Upper lobe of left lung (tissue), 6 donors: ENCODE data around the gene ALDH16A1. TPM values are rescaled to one million over a fixed set of nuclear protein-coding genes. Genes with fewer than 3 reads are reported as not detected.
A peak's percentile ranks its signal among the peaks of the same experiment; 100 is the strongest.

Source experiments
- ATAC-seq, 2 donors: fragments of 200-7000 bp; cut with Tn5 transposase; one replicate each; pipeline ENCODE4 v1.9.1; 2022; ENCODE audit warnings: mild to moderate bottlenecking in 2 of 2, moderate library complexity in 2 of 2; ENCODE audit not compliant: low FRiP score in 2 of 2
- DNase-seq, 2 donors: peaks; one replicate each; pipeline ENCODE4 v3.0.0-alpha.2; 2019 to 2020
- H3K27ac ChIP-seq, 4 donors: fragments of 200-600 bp; sonication (generic); one replicate each; pipeline ENCODE4 v1.5.1; 2016 to 2019
- H3K27me3 ChIP-seq, 4 donors: fragments of 200-600 bp; sonication (generic); one replicate each; pipeline ENCODE4 v1.5.1; 2017 to 2019
- H3K36me3 ChIP-seq, 4 donors: fragments of 200-600 bp; sonication (generic); one replicate each; pipeline ENCODE4 v1.5.1; 2016 to 2019
- H3K4me1 ChIP-seq, 4 donors: fragments of 200-600 bp; sonication (generic); one replicate each; pipeline ENCODE4 v1.5.1; 2018 to 2019
- H3K4me3 ChIP-seq, 4 donors: fragments of 200-600 bp; sonication (generic); one replicate each; pipeline ENCODE4 v1.5.1; 2017 to 2019; ENCODE audit warnings: mild to moderate bottlenecking in 2 of 4, moderate library complexity in 1 of 4
- H3K9me3 ChIP-seq, 4 donors: fragments of 200-600 bp; sonication (generic); one replicate each; pipeline ENCODE4 v1.5.1; 2018 to 2019
- EP300 ChIP-seq, 4 donors: sonication (generic); formaldehyde crosslinking; IDR thresholded peaks; one replicate each; pipeline ENCODE4 v1.5.1; 2017; ENCODE audit warnings: antibody characterized with exemption in 4 of 4, control low read depth in 2 of 4
- POLR2A ChIP-seq, 4 donors: fragments of 450-650 bp; IDR thresholded peaks; one replicate each; pipeline ENCODE4 v1.5.1; 2016 to 2017; ENCODE audit warnings: antibody characterized with exemption in 4 of 4, mild to moderate bottlenecking in 2 of 4
- POLR2AphosphoS5 ChIP-seq, 2 donors: sonication (generic); formaldehyde crosslinking; IDR thresholded peaks; one replicate each; pipeline ENCODE4 v1.5.1; 2017; ENCODE audit warnings: antibody characterized with exemption in 2 of 2
- WGBS, 2 donors: methylation state at CpG; one replicate each; pipeline ENCODE4 v1.1.5; 2017 to 2018; 5-methylcytosine and 5-hydroxymethylcytosine counted together
- total RNA-seq, 6 donors: library from RNA; depleted of rRNA in 4 of 6; stranded (reverse); fragments of >200 nt in 4 of 6; gene quantifications; one replicate each; pipeline versions ENCODE4 v1.1.0 to v1.2.1, GENCODE V29; 2016 to 2021
- TF ChIP-seq, protein P1 (sequence below), 6 experiments: fragments of 450-650 bp in 4 of 6; fragments of 200-600 bp in 2 of 6; sonication (generic) in 2 of 6; IDR thresholded peaks; one replicate each; pipeline ENCODE4 v1.5.1; 2016 to 2019; ENCODE audit warnings: antibody characterized with exemption in 6 of 6
- donor health status: DM: no; HTN: no; CAD: no; lungs with moderate emphysema.
- donor health status: DM: no; HTN: yes; CAD: no; lungs with severe emphysema.

ALDH16A1 gene
- total RNA-seq, 6 donors from 2014 or later: 26.3 to 111 (median 48.2) TPM

DNA sequence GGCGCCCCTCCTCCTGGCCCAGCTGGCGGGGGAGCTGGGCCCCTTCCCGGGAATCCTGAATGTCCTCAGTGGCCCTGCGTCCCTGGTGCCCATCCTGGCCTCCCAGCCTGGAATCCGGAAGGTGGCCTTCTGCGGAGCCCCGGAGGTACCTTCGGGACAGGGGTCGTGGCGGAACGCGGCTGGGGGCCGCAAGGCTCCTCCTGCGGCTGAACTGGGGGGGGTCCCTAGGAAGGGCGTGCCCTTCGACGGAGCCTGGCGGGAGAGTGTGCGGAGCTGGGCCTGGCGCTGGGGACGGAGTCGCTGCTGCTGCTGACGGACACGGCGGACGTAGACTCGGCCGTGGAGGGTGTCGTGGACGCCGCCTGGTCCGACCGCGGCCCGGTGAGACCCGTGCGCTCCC, 8.6 kb downstream of the ALDH16A1 start:
- no peak for TF ChIP-seq POLR2A (IDR thresholded peaks at IDR 0.05)
- TF ChIP-seq POLR2AphosphoS5 (IDR thresholded peaks at IDR 0.05): no peak
- TF ChIP-seq, protein P1, sequence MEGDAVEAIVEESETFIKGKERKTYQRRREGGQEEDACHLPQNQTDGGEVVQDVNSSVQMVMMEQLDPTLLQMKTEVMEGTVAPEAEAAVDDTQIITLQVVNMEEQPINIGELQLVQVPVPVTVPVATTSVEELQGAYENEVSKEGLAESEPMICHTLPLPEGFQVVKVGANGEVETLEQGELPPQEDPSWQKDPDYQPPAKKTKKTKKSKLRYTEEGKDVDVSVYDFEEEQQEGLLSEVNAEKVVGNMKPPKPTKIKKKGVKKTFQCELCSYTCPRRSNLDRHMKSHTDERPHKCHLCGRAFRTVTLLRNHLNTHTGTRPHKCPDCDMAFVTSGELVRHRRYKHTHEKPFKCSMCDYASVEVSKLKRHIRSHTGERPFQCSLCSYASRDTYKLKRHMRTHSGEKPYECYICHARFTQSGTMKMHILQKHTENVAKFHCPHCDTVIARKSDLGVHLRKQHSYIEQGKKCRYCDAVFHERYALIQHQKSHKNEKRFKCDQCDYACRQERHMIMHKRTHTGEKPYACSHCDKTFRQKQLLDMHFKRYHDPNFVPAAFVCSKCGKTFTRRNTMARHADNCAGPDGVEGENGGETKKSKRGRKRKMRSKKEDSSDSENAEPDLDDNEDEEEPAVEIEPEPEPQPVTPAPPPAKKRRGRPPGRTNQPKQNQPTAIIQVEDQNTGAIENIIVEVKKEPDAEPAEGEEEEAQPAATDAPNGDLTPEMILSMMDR (IDR thresholded peaks at IDR 0.05): no peak
- TF ChIP-seq EP300 (IDR thresholded peaks at IDR 0.05): no peak
- no peaks in the 10 kb centered on the region for H3K27me3 ChIP-seq
- WGBS, 2 donors: 99% methylated on average over 25 to 27 of the region's 37 CpGs
- no peak for ATAC-seq
- H3K4me3 ChIP-seq: no peak overlapping the region
- no peak overlapping the region for H3K27ac ChIP-seq
- peaks cover 0 to 9% (median 8%) of the 10 kb centered on the region in 4 donors for H3K4me1 ChIP-seq
- H3K9me3 ChIP-seq: no peaks in the 10 kb centered on the region
- DNase-seq: peak in 1 of 2 donors; percentile 77
- H3K36me3 ChIP-seq: peaks cover 0 to 60% (median 37%) of the 10 kb centered on the region in 4 donors

DNA sequence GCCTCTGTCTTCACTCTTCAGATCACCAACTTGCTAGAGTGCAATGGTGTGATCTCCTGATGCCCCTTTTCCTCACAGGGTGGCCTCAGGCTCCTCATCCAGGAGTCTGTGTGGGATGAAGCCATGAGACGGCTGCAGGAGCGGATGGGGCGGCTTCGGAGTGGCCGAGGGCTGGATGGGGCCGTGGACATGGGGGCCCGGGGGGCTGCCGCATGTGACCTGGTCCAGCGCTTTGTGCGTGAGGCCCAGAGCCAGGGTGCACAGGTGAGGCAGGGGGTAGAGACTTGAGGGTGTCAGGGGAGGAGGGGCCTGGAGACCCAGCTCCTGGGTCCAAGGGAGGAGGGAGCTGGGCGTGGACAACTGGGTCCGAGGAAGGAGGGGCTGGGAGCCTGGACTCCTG, 9.5 kb downstream of the ALDH16A1 start:
- no peak for TF ChIP-seq EP300 (IDR thresholded peaks at IDR 0.05)
- no peak for TF ChIP-seq POLR2AphosphoS5 (IDR thresholded peaks at IDR 0.05)
- TF ChIP-seq, protein P1 (IDR thresholded peaks at IDR 0.05): no peak
- TF ChIP-seq POLR2A (IDR thresholded peaks at IDR 0.05): no peak
- no peak overlapping the region for H3K4me3 ChIP-seq
- peaks cover 0 to 63% (median 40%) of the 10 kb centered on the region in 4 donors for H3K36me3 ChIP-seq
- H3K4me1 ChIP-seq: peaks cover 0 to 9% (median 8%) of the 10 kb centered on the region in 4 donors
- 85 to 94% methylated on average over 9 to 12 of the region's 12 CpGs for WGBS, 2 donors
- H3K27ac ChIP-seq: no peak overlapping the region
- ATAC-seq (no peak), DNase-seq (peak in 1 of 2 donors; percentile 67)
- H3K9me3 ChIP-seq: no peaks in the 10 kb centered on the region
- no peaks in the 10 kb centered on the region for H3K27me3 ChIP-seq

DNA sequence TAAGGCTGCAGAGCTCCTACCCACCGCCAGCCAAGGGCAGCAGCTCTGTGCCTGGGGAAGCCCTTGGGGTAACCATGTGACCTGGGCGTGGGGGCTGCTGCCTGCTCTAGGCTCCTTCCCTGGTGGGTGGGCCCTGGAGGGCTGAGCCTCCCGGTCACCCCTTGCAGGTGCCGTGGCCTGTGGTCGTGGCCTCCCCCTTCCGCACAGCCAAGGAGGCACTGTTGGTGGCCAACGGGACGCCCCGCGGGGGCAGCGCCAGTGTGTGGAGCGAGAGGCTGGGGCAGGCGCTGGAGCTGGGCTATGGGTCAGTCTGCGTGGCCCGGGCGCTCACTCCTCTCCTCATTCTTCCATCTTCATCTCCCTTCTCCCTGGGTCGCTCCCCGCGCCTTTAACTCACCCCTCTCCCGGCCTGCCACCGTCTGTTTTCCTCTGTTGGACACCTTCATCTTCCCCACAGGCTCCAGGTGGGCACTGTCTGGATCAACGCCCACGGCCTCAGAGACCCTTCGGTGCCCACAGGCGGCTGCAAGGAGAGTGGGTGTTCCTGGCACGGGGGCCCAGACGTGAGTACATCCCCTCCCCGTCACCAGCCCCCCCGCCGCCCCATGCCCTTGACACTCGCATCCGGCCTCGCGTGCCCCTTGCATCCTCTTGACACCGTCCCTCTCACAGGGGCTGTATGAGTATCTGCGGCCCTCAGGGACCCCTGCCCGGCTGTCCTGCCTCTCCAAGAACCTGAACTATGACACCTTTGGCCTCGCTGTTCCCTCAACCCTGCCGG, 11.1 kb downstream of the ALDH16A1 start:
- peak in 1 of 2 donors; percentile 80 for DNase-seq
- H3K36me3 ChIP-seq: peaks cover 0 to 60% (median 40%) of the 10 kb centered on the region in 4 donors
- H3K4me1 ChIP-seq: peaks cover 0 to 11% (median 9%) of the 10 kb centered on the region in 4 donors
- H3K9me3 ChIP-seq: no peaks in the 10 kb centered on the region
- no peaks in the 10 kb centered on the region for H3K27me3 ChIP-seq
- TF ChIP-seq, protein P1 (IDR thresholded peaks at IDR 0.05): no peak
- no peak for TF ChIP-seq POLR2AphosphoS5 (IDR thresholded peaks at IDR 0.05)
- no peak for TF ChIP-seq EP300 (IDR thresholded peaks at IDR 0.05)
- no peak for TF ChIP-seq POLR2A (IDR thresholded peaks at IDR 0.05)
- no peak overlapping the region for H3K4me3 ChIP-seq
- 94 to 96% methylated on average over 30 to 37 of the region's 39 CpGs for WGBS, 2 donors
- no peak overlapping the region for H3K27ac ChIP-seq
- no peak for ATAC-seq

DNA sequence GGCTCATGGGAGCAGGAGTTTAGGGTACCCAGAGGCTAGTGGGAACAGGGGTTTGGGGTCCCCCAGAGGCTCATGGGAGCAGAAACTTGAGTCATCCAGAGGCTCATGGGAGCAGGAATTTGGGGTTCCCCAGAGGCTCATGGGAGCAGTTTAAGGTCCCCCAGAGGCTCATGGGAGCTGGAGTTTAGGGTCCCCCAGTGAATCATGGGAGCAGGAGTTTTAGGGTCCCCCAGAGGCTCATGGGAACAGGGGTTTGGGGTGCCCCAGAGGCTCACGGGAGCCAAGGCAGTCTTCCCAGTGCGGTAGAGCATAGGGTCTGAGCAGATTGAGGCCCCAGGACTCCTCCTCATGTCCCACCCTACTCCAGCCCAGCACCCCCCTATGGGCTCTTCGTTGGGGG, 12.3 kb downstream of the ALDH16A1 start:
- no peak overlapping the region for H3K27ac ChIP-seq
- peaks cover 0 to 18% (median 9%) of the 10 kb centered on the region in 4 donors for H3K4me1 ChIP-seq
- ATAC-seq (no peak), DNase-seq (no peak)
- no peaks in the 10 kb centered on the region for H3K9me3 ChIP-seq
- H3K4me3 ChIP-seq: no peak overlapping the region
- H3K27me3 ChIP-seq: no peaks in the 10 kb centered on the region
- H3K36me3 ChIP-seq: peaks cover 0 to 49% (median 33%) of the 10 kb centered on the region in 4 donors
- TF ChIP-seq, protein P1 (IDR thresholded peaks at IDR 0.05): no peak
- TF ChIP-seq EP300 (IDR thresholded peaks at IDR 0.05): no peak
- no peak for TF ChIP-seq POLR2A (IDR thresholded peaks at IDR 0.05)
- no peak for TF ChIP-seq POLR2AphosphoS5 (IDR thresholded peaks at IDR 0.05)
- 92% methylated on average over 3 of the region's 3 CpGs; no CpG with 5 or more reads in 1 of the 2 donors for WGBS, 2 donors
